ENCODE measurements around the gene DTD1.
A peak's percentile ranks its signal among the peaks of the same experiment; 100 is the strongest.
"Not testable (repeated sequence)": the region's sequence is repeated elsewhere in the genome, so short reads cannot be mapped to it uniquely, and the experiment has no call there.

The DTD1 gene

DNA sequence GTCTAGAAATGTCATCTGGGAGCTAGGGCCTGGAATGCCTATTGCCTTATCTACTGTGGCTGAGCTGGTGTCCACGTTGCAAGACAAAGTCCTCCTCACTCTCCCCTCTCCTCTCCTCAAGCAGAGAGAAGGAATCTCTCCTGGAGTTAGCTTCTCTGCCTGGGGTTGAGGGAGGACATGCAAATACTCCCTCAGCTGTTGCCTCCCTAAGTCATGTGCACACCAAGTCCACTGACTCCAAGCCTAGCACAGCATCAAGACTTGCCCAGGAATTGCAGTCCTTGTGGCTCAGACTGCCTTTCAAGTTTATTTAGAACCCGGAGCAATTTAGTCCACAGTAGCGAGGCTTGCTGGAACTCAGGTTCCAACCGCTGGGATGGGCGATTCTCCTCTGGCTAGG is 187.8 kb downstream of the DTD1 start:
- Mint-ChIP-seq H3K27me3 (peaks cover 3% of the 10 kb centered on the region), H3K9me3 (no peaks in the 10 kb centered on the region), H3K27ac (no peak overlapping the region), H3K4me3 (no peak overlapping the region), H3K36me3 (no peaks in the 10 kb centered on the region), H3K4me1 (no peaks in the 10 kb centered on the region)
- no peak for DNase-seq (ENCODE audit: low spot score in 2 of 2)
- ATAC-seq (ENCODE audit: low read depth): no peak

DNA sequence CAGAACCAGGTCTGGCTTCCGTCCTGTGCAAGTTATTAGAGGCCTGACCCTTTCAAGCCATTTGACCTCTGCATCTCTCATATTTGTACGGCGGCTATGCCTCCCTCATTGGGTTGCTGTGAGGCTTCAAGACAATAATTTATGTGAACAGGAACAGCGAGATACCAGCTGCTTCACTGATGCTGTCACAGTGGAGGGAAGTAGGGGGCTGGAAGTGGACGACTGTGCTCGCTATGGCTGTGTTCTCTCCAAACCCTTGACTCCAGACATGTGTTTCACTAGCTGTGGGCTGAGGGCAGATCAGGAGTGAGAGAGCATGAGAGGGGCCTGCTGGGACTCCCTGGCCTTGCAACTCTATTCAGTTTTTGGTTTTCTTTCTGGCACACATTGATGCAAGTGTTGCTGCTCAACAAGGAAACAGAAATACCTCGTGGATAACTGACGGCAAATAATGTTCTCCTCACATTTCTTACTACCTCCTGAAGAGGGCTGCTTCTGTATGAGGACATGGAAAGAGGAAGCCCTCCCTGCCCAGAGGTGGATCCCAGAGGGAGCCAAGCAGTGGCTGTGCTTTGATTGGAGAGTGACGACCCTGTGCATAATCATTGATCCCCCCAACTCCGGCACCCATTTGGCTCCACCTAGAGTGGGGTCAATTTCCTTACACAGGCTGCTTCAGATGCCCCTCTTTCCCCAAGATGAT is 191.0 kb downstream of the DTD1 start:
- no peak for DNase-seq (ENCODE audit: low spot score in 2 of 2)

DNA sequence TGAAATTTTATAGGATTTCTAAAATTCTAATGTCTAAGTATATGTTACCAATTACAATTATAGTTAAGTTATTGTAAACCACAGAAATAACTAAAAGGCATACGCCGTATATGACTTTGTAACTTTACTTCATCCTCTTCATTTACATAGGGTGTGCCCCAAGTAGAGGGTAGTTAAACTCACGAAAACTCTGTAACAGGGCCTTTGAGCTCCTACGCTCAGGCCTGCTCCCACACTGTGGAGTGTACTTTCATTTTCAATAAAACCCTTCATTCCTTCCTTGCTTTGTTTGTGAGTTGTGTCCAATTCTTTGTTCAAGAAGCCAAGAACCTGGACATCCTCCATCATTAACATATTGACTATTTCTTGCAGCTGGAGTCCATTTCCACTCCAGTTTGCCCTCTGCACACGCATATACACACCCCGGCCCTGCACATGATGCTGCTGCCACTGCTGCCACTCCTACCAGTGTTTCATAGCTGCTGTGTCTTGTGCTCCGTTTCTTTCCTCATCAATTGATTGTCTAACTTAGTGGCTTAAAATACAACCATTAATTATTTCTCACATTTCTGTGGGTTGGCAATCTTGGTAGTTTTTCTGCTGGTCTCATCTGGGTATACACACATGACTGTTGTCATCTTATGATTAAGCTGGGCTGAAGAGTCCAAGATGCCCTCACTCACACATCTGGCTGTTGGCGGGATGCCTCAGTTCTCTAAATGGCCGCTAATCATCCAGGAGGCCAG is 192.7 kb downstream of the DTD1 start:
- no peaks in the 10 kb centered on the region for H3K4me1 Mint-ChIP-seq
- H3K27me3 Mint-ChIP-seq: no peaks in the 10 kb centered on the region
- no peak overlapping the region for H3K27ac Mint-ChIP-seq
- ATAC-seq (ENCODE audit: low read depth) (no peak), DNase-seq (ENCODE audit: low spot score in 2 of 2) (no peak)
- H3K4me3 Mint-ChIP-seq: no peak overlapping the region
- no peaks in the 10 kb centered on the region for H3K9me3 Mint-ChIP-seq
- no peaks in the 10 kb centered on the region for H3K36me3 Mint-ChIP-seq

More for the DNA sequence above, 191.0 kb downstream of the DTD1 start:
- ATAC-seq (ENCODE audit: low read depth): no peak
- Mint-ChIP-seq H3K27me3 (no peaks in the 10 kb centered on the region), H3K9me3 (no peaks in the 10 kb centered on the region), H3K36me3 (no peaks in the 10 kb centered on the region), H3K4me3 (no peak overlapping the region), H3K27ac (no peak overlapping the region), H3K4me1 (no peaks in the 10 kb centered on the region)

DNA sequence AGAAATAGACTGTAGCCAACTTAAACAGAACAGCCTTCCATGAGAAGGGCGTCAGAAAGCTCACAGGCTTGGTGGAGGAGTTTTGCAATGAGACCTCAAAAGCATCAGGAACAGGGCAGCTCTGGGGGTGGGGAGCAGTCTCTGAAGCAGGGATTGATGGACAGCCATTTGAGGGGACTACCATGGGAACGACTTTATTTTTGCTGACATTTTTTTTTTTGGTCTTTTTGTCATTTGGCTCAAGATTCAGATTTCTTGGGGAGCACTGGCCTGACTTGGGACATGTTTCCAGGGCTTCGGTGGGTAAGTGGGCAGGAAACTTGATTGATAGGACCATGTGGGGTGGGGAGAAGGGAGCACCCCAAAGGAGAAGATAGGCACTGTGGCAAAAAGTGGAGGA is 193.7 kb downstream of the DTD1 start:
- ATAC-seq (ENCODE audit: low read depth): no peak
- H3K27me3 Mint-ChIP-seq: no peaks in the 10 kb centered on the region
- H3K36me3 Mint-ChIP-seq: no peaks in the 10 kb centered on the region
- H3K4me3 Mint-ChIP-seq: no peak overlapping the region
- H3K27ac Mint-ChIP-seq: no peak overlapping the region
- H3K9me3 Mint-ChIP-seq: no peaks in the 10 kb centered on the region
- DNase-seq (ENCODE audit: low spot score in 2 of 2): no peak
- H3K4me1 Mint-ChIP-seq: no peaks in the 10 kb centered on the region

DNA sequence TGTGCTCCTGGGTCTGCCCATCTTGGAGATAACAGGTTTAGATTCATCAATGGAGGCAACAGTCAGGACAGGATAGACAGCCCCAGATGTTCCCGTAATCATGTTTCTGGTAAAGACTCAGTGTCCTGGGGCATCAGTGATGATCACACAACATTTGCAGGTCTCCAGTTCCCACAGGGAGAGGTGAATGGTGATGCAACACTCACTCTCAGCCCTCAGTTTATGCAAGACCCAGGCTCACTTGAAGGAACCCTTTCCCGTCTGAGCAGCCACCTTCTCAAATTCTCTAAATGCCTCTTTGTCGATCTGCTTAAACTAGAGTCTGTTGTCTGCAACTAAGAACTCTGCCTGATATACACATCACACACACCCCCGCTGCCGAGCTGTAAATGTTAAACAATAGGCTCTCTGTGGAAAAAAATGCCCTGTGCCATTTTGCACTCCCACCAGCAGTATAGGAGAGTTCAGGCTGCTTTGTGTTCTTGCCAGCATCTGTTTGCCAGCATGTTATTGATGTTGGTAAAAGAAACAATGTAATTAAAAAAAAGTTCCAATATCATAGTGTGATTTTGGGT is 195.6 kb downstream of the DTD1 start:
- DNase-seq (ENCODE audit: low spot score in 2 of 2) (no peak), ATAC-seq (ENCODE audit: low read depth) (no peak)
- H3K27ac Mint-ChIP-seq: no peak overlapping the region
- no peak overlapping the region for H3K4me3 Mint-ChIP-seq
- H3K36me3 Mint-ChIP-seq: peaks cover 5% of the 10 kb centered on the region
- H3K4me1 Mint-ChIP-seq: no peaks in the 10 kb centered on the region
- H3K27me3 Mint-ChIP-seq: no peaks in the 10 kb centered on the region
- no peaks in the 10 kb centered on the region for H3K9me3 Mint-ChIP-seq

DNA sequence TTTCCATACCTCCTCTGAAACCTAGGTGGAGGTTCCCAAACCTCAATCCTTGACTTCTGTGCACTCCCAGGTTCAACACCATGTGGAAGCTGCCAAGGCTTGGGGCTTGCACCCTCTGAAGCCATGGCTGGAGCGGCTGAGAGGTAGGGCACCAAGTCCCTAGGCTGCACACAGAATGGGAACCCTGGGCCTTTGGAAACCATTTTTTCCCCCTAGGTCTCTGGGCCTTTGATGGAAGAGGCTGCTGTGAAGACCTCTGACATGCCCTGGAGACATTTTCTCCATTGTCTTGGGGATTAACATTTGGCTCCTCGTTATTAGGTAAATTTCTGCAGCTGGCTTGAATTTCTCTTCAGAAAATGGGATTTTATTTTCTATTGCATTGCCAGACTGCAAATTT is 199.2 kb downstream of the DTD1 start:
- not testable (repeated sequence) for ATAC-seq (ENCODE audit: low read depth); H3K4me3 Mint-ChIP-seq; H3K27ac Mint-ChIP-seq; H3K36me3 Mint-ChIP-seq; H3K9me3 Mint-ChIP-seq; DNase-seq (ENCODE audit: low spot score in 2 of 2); H3K27me3 Mint-ChIP-seq; H3K4me1 Mint-ChIP-seq

DNA sequence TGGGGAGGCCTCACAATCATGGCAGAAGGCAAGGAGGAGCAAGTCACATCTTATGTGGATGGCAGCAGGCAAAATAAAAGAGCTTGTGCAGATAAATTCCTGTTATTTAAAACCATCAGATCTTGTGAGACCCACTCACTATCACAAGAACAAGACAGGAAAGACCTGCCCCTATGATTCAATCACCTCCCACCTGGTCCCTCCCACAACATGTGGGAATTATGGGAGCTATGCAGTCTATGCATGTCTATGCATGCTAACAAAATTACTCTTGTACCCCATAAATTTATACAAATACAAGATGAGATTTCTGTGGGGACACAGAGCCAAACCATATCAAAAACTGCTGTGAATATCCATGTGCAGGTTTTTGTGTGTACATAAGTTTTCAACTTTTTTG is 200.2 kb downstream of the DTD1 start:
- Mint-ChIP-seq H3K9me3 (peaks cover 1% of the 10 kb centered on the region), H3K4me1 (no peaks in the 10 kb centered on the region), H3K36me3 (peaks cover 6% of the 10 kb centered on the region), H3K27me3 (peaks cover 6% of the 10 kb centered on the region), H3K27ac (no peak overlapping the region), H3K4me3 (no peak overlapping the region)
- ATAC-seq (ENCODE audit: low read depth) (no peak), DNase-seq (ENCODE audit: low spot score in 2 of 2) (no peak)

DNA sequence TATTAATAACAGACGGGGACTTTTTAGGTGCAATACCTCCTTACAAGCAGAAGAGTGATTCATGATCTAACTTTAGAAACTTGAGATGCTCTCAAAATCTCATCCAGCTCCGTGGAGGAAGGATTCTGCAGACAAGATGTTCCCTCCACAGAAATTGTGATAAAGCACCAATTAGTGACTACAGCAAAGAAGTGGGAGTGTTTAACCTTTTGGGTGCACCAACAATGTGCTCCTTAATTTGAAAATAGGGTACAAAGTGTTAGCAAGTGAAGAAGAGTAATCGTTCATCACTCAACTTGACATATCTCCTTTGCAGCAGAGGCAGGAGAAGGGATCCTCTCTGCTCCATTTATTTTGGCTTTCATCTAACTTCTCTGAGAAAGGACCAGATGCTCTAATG is 202.9 kb downstream of the DTD1 start:
- no peak for DNase-seq (ENCODE audit: low spot score in 2 of 2)
- Mint-ChIP-seq H3K4me1 (peaks cover 12% of the 10 kb centered on the region), H3K27me3 (peaks cover 6% of the 10 kb centered on the region), H3K27ac (no peak overlapping the region), H3K36me3 (peaks cover 6% of the 10 kb centered on the region), H3K9me3 (peaks cover 1% of the 10 kb centered on the region), H3K4me3 (no peak overlapping the region)
- ATAC-seq (ENCODE audit: low read depth): no peak

DNA sequence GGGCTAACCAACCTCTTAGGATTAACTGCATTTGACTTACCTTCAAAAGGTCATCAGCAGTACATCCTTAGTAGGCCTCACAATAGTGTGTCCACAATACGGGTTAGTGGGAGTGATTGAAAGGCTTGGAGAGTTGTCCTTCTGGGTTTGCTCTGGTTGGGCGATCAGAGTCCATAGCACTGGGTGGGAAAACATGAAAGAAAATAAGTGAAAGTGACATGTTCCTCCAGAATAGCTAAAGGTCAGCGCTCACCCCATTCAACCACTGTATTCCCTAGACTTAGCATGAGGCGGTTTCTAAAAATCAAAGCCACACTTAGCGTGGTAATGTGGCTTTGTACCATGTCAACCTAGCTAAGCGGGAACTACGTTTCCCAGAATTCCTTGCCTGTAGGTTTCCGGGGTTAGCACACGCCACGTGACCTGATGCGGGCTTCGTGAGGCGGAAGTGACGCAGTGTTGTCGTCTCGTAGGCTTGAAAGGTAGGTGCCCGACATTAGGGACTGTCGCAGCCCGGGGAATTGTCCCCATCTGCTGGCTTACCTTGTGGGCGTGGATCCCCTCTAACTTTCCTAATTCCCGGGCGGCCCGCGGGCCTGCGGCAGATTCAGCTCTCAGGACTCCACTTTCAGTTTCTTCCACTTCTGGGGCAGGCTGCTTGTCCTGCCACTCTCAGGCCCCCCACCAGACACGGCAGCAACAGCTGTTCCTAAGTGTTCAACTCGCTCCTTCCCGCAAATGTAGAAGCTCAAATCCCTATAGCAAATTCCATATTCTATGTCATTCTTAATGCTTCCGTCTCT is 206.0 kb downstream of the DTD1 start:
- Mint-ChIP-seq H3K36me3 (peaks cover 2% of the 10 kb centered on the region), H3K27me3 (peaks cover 6% of the 10 kb centered on the region), H3K27ac (peak overlapping the region; percentile 99), H3K4me1 (peaks cover 12% of the 10 kb centered on the region), H3K4me3 (peak overlapping the region; percentile 92), H3K9me3 (peaks cover 1% of the 10 kb centered on the region)
- ATAC-seq (ENCODE audit: low read depth) (peak; percentile 99), DNase-seq (ENCODE audit: low spot score in 2 of 2) (peak; percentile 76 to 78)

DNA sequence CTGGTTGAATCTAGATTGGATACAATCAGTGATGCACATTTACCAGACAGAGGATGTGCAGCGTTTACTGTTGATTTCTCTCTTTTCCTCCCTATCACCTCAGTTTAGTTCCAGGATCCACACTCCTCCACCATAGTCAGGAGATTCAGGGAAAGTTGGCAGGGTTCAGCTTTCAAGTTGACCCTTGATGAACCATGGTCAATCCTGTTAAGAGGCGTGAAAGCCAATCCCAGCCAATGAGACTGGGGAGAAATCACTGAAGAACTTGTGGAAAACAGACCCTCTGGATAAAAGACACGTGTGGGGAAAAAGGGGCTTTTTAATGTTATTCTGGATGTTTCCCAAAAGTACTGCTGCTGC is 206.6 kb downstream of the DTD1 start:
- Mint-ChIP-seq H3K4me3 (peak overlapping the region; percentile 92), H3K27me3 (peaks cover 6% of the 10 kb centered on the region), H3K27ac (peak overlapping the region; percentile 99), H3K4me1 (peaks cover 12% of the 10 kb centered on the region), H3K36me3 (peaks cover 2% of the 10 kb centered on the region), H3K9me3 (peaks cover 1% of the 10 kb centered on the region)
- ATAC-seq (ENCODE audit: low read depth) (no peak), DNase-seq (ENCODE audit: low spot score in 2 of 2) (no peak)

DNA sequence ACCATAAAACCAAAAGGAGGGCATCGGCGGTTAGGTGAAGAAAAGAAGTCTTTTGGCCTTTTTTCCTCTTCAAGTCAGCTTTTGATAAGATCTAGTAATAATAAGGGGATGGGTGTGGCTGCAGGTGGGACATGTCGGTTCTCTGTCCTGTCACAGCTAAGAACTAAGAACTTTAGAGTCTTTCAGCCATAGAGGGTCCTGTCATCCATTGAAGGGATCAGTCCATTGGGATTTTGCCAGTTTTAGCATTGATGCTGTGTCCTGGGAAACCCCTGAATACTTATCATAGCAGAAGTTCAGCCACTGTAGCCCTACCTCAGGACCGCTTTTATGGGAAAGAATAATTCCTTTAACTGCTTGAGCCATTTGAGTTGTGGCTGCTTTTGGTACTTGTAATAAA is 207.5 kb downstream of the DTD1 start:
- peaks cover 6% of the 10 kb centered on the region for H3K27me3 Mint-ChIP-seq
- H3K27ac Mint-ChIP-seq: peak overlapping the region; percentile 99
- ATAC-seq (ENCODE audit: low read depth) (no peak), DNase-seq (ENCODE audit: low spot score in 2 of 2) (no peak)
- H3K36me3 Mint-ChIP-seq: peaks cover 2% of the 10 kb centered on the region
- peaks cover 12% of the 10 kb centered on the region for H3K4me1 Mint-ChIP-seq
- peaks cover 1% of the 10 kb centered on the region for H3K9me3 Mint-ChIP-seq
- H3K4me3 Mint-ChIP-seq: peak overlapping the region; percentile 15

DNA sequence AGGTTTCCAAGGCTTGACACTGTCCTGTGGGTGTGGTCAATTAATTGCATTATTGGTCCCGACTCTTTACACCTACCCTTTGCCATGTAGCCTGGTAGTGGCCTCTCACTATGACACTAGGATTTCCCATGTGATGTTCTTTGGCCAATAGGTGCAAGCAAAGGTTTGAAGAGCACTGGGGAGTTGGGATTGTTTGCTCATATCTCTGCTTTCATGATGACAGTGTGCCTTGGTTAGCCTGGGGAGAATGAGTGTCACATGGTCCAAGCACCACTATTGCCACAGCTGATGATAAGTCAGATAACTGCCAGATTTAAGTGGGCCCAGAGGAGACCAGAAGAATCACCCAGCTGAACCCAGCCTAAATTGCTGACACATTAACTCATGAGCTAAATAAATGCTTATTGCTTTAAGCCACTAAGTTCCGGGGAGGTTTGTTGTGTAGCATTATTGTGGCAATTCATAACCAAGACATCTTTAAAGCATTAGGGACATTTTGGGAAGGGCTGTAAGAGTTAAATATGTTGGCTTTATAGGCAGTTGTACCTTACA is 208.5 kb downstream of the DTD1 start:
- H3K4me1 Mint-ChIP-seq: peaks cover 12% of the 10 kb centered on the region
- peaks cover 1% of the 10 kb centered on the region for H3K9me3 Mint-ChIP-seq
- peaks cover 2% of the 10 kb centered on the region for H3K36me3 Mint-ChIP-seq
- peaks cover 3% of the 10 kb centered on the region for H3K27me3 Mint-ChIP-seq
- DNase-seq (ENCODE audit: low spot score in 2 of 2) (no peak), ATAC-seq (ENCODE audit: low read depth) (no peak)
- no peak overlapping the region for H3K4me3 Mint-ChIP-seq
- no peak overlapping the region for H3K27ac Mint-ChIP-seq

DNA sequence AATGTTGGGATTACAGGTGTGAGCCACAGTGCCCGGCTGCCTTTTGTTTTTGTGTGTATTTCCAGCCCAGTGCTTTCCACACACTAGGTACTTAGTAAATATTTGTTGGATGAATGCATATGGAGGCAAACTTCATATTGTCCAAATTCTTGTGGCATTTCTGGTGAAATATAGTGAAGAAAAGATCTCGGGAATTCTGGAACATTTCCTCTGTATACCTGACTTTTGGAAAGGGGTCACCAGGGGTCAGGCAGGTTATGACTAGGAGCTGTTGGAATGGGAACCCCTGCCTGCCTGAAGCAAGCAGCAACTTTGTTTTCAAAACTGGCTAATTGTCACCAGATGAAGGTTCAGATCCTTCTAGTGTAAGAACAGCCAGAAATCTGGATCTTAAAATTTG is 213.7 kb downstream of the DTD1 start:
- Mint-ChIP-seq H3K27ac (no peak overlapping the region), H3K4me1 (peaks cover 7% of the 10 kb centered on the region), H3K4me3 (no peak overlapping the region), H3K9me3 (peaks cover 1% of the 10 kb centered on the region), H3K27me3 (no peaks in the 10 kb centered on the region), H3K36me3 (no peaks in the 10 kb centered on the region)
- DNase-seq (ENCODE audit: low spot score in 2 of 2): no peak
- ATAC-seq (ENCODE audit: low read depth): no peak
